ENCODE results near the gene CCNA1.

CCNA1 gene

GRCh38 chr13:36454121-36454520, 21.8 kb downstream of the CCNA1 start:
- no peak for DNase-seq

GRCh38 chr13:36454987-36455386, 22.7 kb downstream of the CCNA1 start:
- no peak for DNase-seq

- DNase-seq = no peak
These were observed 24.3 kb downstream of the CCNA1 start for GRCh38 chr13:36456577-36456976.

GRCh38 chr13:36461506-36461905, 29.2 kb downstream of the CCNA1 start:
- no peak for DNase-seq

GRCh38 chr13:36475468-36475867, 43.2 kb downstream of the CCNA1 start:
- DNase-seq = no peak

- no peak for DNase-seq
These were observed 44.4 kb downstream of the CCNA1 start for GRCh38 chr13:36476661-36477060.

- no peak for DNase-seq
These were observed 48.6 kb downstream of the CCNA1 start for GRCh38 chr13:36480726-36481427.

GRCh38 chr13:36490055-36490454, 57.8 kb downstream of the CCNA1 start:
- no peak for DNase-seq
